ENCODE measurements around the gene PCDHGA1.

The PCDHGA1 gene

DNA sequence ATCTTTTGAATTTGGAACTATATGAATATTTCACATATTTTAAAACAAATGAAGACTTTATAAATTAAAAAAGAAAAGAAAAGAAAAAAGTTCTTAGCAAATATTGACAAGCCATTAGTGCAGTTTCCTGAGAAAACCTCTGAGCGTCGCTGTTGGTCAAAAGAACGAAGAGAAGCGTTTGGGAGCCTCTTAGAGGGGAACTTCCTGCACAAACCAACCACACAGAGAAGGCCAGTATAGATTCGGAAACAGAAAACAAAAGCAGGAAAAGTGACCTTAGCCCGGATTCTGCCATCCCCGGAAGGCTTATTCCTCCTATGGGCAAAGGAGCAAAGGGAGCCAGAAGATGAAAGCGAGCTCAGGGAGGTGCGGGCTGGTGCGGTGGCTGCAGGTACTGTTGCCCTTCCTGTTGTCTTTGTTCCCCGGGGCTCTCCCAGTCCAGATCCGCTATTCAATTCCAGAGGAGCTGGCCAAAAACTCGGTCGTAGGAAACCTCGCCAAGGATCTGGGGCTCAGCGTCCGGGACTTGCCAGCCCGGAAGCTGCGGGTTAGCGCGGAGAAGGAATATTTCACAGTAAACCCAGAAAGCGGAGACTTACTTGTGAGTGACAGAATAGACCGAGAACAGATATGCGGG is 29.6 kb downstream of the PCDHGA1 start, which contains the start of gene PCDHGB2:
Gene PCDHGB2 (plus strand): TSS at position 205 of the 637 bp plus-strand sequence. CDS start 142 bp downstream, at position 347.
- Histone ChIP-seq H3K36me3 (ENCODE audit: control insufficient read depth in 2 of 2, insufficient read depth in 1 of 2, low read length in 2 of 2) (no peaks in the 10 kb centered on the region), H3K9me3 (ENCODE audit: control insufficient read depth, insufficient read depth, low read depth, low read length) (peaks cover 3% of the 10 kb centered on the region; the same call in 1 of the 2 replicates), H3K4me3 (ENCODE audit: low read depth, low read length) (no peak within 1 kb of the TSS), H3K4me1 (ENCODE audit: control insufficient read depth, insufficient read depth, low read length) (no peaks in the 10 kb centered on the region), H3K27ac (ENCODE audit: extremely low read depth, low read depth, low read length) (no peak within 1 kb of the TSS)
- ChIA-PET POLR2A (no interaction called here), CTCF (interaction anchor here (0.6 to 2.6 kb wide), 5 partner anchors 10 to 828 kb away, joined by 3 to 12 read pairs (median 5); partner anchors contain the start of gene PCDHGB1)
- TF ChIP-seq ZNF2 (tag by site-specific recombination; IDR thresholded peaks at IDR 0.05), result no peak
- TF ChIP-seq ZNF670 (tag by site-specific recombination; IDR thresholded peaks at IDR 0.05; ENCODE audit: low read depth), result no peak
- TF ChIP-seq ZNF654 (tag by site-specific recombination; IDR thresholded peaks at IDR 0.05; ENCODE audit: low read depth), result peak; percentile 53

DNA sequence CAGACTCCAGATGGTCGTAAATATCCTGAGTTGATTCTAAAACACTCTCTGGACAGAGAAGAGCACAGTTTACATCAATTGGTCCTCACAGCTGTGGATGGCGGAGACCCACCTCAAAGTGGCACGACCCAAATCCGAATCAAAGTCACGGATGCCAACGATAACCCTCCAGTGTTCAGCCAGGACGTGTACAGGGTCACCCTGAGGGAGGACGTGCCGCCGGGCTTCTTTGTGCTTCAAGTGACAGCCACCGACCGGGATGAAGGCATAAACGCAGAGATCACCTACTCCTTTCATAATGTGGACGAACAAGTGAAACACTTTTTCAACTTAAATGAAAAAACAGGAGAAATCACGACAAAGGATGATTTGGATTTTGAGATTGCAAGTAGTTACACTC is 30.4 kb downstream of the PCDHGA1 start:
- no peaks in the 10 kb centered on the region for H3K36me3 ChIP-seq (ENCODE audit: control insufficient read depth in 2 of 2, insufficient read depth in 1 of 2, low read length in 2 of 2)
- ChIA-PET CTCF (interaction anchor here (0.6 to 1.9 kb wide), 2 partner anchors 31 to 204 kb away, joined by 3 to 9 read pairs; no protein-coding TSS in a partner anchor), POLR2A (no interaction called here)
- H3K27ac ChIP-seq (ENCODE audit: extremely low read depth, low read depth, low read length), result no peak overlapping the region
- no peaks in the 10 kb centered on the region for H3K4me1 ChIP-seq (ENCODE audit: control insufficient read depth, insufficient read depth, low read length)
- no peak overlapping the region for H3K4me3 ChIP-seq (ENCODE audit: low read depth, low read length)
- TF ChIP-seq ZNF768 (tag by site-specific recombination; IDR thresholded peaks at IDR 0.05) (no peak), ZNF514 (tag by site-specific recombination; IDR thresholded peaks at IDR 0.05) (no peak), KLF16 (tag by site-specific recombination; IDR thresholded peaks at IDR 0.05) (no peak), SCRT2 (tag by site-specific recombination; IDR thresholded peaks at IDR 0.05) (no peak), ZNF658 (tag by site-specific recombination; IDR thresholded peaks at IDR 0.05) (no peak), ZNF624 (tag by site-specific recombination; IDR thresholded peaks at IDR 0.05) (no peak), OSR2 (tag by site-specific recombination; IDR thresholded peaks at IDR 0.05) (no peak), ZNF555 (tag by site-specific recombination; conservative IDR thresholded peaks at IDR 0.05) (no peak), ZNF529 (tag by site-specific recombination; IDR thresholded peaks at IDR 0.05; ENCODE audit: insufficient replicate concordance) (no peak), ZNF660 (tag by site-specific recombination; IDR thresholded peaks at IDR 0.05) (no peak)
- TF ChIP-seq, protein P1, sequence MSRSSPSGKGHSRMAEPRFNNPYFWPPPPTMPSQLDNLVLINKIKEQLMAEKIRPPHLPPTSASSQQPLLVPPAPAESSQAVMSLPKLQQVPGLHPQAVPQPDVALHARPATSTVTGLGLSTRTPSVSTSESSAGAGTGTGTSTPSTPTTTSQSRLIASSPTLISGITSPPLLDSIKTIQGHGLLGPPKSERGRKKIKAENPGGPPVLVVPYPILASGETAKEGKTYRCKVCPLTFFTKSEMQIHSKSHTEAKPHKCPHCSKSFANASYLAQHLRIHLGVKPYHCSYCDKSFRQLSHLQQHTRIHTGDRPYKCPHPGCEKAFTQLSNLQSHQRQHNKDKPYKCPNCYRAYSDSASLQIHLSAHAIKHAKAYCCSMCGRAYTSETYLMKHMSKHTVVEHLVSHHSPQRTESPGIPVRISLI (tag by site-specific recombination; IDR thresholded peaks at IDR 0.05), result no peak
- TF ChIP-seq, protein P2, sequence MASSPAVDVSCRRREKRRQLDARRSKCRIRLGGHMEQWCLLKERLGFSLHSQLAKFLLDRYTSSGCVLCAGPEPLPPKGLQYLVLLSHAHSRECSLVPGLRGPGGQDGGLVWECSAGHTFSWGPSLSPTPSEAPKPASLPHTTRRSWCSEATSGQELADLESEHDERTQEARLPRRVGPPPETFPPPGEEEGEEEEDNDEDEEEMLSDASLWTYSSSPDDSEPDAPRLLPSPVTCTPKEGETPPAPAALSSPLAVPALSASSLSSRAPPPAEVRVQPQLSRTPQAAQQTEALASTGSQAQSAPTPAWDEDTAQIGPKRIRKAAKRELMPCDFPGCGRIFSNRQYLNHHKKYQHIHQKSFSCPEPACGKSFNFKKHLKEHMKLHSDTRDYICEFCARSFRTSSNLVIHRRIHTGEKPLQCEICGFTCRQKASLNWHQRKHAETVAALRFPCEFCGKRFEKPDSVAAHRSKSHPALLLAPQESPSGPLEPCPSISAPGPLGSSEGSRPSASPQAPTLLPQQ (tag by site-specific recombination; IDR thresholded peaks at IDR 0.05), result no peak
- TF ChIP-seq, protein P3, sequence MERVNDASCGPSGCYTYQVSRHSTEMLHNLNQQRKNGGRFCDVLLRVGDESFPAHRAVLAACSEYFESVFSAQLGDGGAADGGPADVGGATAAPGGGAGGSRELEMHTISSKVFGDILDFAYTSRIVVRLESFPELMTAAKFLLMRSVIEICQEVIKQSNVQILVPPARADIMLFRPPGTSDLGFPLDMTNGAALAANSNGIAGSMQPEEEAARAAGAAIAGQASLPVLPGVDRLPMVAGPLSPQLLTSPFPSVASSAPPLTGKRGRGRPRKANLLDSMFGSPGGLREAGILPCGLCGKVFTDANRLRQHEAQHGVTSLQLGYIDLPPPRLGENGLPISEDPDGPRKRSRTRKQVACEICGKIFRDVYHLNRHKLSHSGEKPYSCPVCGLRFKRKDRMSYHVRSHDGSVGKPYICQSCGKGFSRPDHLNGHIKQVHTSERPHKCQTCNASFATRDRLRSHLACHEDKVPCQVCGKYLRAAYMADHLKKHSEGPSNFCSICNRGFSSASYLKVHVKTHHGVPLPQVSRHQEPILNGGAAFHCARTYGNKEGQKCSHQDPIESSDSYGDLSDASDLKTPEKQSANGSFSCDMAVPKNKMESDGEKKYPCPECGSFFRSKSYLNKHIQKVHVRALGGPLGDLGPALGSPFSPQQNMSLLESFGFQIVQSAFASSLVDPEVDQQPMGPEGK (tag by site-specific recombination; IDR thresholded peaks at IDR 0.05), result no peak
- peaks cover 3% of the 10 kb centered on the region; the same call in 1 of the 2 replicates for H3K9me3 ChIP-seq (ENCODE audit: control insufficient read depth, insufficient read depth, low read depth, low read length)

DNA sequence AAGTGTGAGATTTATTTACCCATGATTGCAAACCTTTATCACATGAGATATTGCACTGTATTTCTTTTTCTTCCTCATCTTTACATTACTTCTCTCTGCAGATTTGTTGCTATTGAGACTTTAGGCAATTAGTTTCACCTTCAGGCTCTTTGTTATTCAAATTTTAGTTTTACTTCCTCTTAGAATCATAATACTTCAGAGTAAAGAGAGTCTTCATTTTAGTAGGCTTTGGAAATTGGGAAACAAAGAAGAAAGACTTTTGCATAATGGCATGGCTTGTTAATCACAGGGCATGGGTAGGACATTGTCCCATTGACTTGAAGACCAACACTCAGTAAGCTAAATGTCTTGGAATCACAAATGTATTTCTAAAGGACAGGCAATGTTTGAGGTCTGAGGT is 32.4 kb downstream of the PCDHGA1 start:
- ChIA-PET POLR2A (no interaction called here), CTCF (interaction anchor here (0.6 to 2.3 kb wide), 3 partner anchors 176 to 416 kb away, joined by 3 to 7 read pairs (median 3); partner anchors contain the start of gene PCDHB9)
- H3K36me3 ChIP-seq (ENCODE audit: control insufficient read depth in 2 of 2, insufficient read depth in 1 of 2, low read length in 2 of 2), result no peaks in the 10 kb centered on the region
- H3K9me3 ChIP-seq (ENCODE audit: control insufficient read depth, insufficient read depth, low read depth, low read length), result peaks cover 3% of the 10 kb centered on the region; the same call in 1 of the 2 replicates
- no peak overlapping the region for H3K27ac ChIP-seq (ENCODE audit: extremely low read depth, low read depth, low read length)
- no peaks in the 10 kb centered on the region for H3K4me1 ChIP-seq (ENCODE audit: control insufficient read depth, insufficient read depth, low read length)
- H3K4me3 ChIP-seq (ENCODE audit: low read depth, low read length), result no peak overlapping the region
- TF ChIP-seq GLI4 (tag by site-specific recombination; IDR thresholded peaks at IDR 0.05) (no peak), ZNF175 (tag by site-specific recombination; IDR thresholded peaks at IDR 0.05) (no peak), ZNF174 (tag by site-specific recombination; IDR thresholded peaks at IDR 0.05) (no peak), ZNF654 (tag by site-specific recombination; IDR thresholded peaks at IDR 0.05; ENCODE audit: low read depth) (no peak), ZNF837 (tag by site-specific recombination; IDR thresholded peaks at IDR 0.05) (no peak), ZNF561 (tag by site-specific recombination; IDR thresholded peaks at IDR 0.05; ENCODE audit: borderline replicate concordance) (no peak), ZNF830 (tag by site-specific recombination; IDR thresholded peaks at IDR 0.05; ENCODE audit: low read depth) (no peak), ZNF660 (tag by site-specific recombination; IDR thresholded peaks at IDR 0.05) (no peak), KLF9 (tag by site-specific recombination; IDR thresholded peaks at IDR 0.05; ENCODE audit: low read depth) (no peak)
- TF ChIP-seq, protein P4, sequence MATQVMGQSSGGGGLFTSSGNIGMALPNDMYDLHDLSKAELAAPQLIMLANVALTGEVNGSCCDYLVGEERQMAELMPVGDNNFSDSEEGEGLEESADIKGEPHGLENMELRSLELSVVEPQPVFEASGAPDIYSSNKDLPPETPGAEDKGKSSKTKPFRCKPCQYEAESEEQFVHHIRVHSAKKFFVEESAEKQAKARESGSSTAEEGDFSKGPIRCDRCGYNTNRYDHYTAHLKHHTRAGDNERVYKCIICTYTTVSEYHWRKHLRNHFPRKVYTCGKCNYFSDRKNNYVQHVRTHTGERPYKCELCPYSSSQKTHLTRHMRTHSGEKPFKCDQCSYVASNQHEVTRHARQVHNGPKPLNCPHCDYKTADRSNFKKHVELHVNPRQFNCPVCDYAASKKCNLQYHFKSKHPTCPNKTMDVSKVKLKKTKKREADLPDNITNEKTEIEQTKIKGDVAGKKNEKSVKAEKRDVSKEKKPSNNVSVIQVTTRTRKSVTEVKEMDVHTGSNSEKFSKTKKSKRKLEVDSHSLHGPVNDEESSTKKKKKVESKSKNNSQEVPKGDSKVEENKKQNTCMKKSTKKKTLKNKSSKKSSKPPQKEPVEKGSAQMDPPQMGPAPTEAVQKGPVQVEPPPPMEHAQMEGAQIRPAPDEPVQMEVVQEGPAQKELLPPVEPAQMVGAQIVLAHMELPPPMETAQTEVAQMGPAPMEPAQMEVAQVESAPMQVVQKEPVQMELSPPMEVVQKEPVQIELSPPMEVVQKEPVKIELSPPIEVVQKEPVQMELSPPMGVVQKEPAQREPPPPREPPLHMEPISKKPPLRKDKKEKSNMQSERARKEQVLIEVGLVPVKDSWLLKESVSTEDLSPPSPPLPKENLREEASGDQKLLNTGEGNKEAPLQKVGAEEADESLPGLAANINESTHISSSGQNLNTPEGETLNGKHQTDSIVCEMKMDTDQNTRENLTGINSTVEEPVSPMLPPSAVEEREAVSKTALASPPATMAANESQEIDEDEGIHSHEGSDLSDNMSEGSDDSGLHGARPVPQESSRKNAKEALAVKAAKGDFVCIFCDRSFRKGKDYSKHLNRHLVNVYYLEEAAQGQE (tag by site-specific recombination; IDR thresholded peaks at IDR 0.05), result no peak
